Natural killer cell (primary cell): ENCODE results near the gene SIPA1L3. TPM values are rescaled to one million over a fixed set of nuclear protein-coding genes. Genes with fewer than 3 reads are reported as not detected.

Experiments used
- ATAC-seq, 3 donors: fragments of 150-1000 bp in 2 of 3; fragments of 200-7000 bp in 1 of 3; cut with Tn5 transposase; 1 replicate in 1 of 3; 2 replicates in 2 of 3; pipeline ENCODE4 v1.10.0; 2021; ENCODE audit warnings: mild to moderate bottlenecking in 2 of 3, moderate library complexity in 2 of 3
- DNase-seq, 2 donors: peaks; one replicate each; pipeline versions ENCODE4 v3.0.0 to v3.0.0-alpha.2; 2013 to 2021; ENCODE audit warnings: mixed read lengths in 1 of 2
- H3K27ac ChIP-seq: one replicate; pipeline ENCODE4 v1.5.1; 2013; ENCODE audit warnings: mild to moderate bottlenecking, low read length
- H3K27me3 ChIP-seq: one replicate; pipeline ENCODE4 v1.6.1; 2013; ENCODE audit warnings: low read length; ENCODE audit not compliant: control insufficient read depth, insufficient read depth
- H3K36me3 ChIP-seq: one replicate; pipeline ENCODE4 v1.6.1; 2013; ENCODE audit warnings: low read length; ENCODE audit not compliant: control insufficient read depth, insufficient read depth
- H3K4me1 ChIP-seq: one replicate; pipeline ENCODE4 v1.6.1; 2013; ENCODE audit warnings: low read length; ENCODE audit not compliant: control insufficient read depth, insufficient read depth
- H3K4me3 ChIP-seq: one replicate; pipeline ENCODE4 v1.5.1; 2013; ENCODE audit warnings: low read length
- H3K9me3 ChIP-seq: one replicate; pipeline ENCODE4 v1.6.1; 2013; ENCODE audit warnings: low read length; ENCODE audit not compliant: control insufficient read depth, insufficient read depth
- H3K27ac Mint-ChIP-seq, 2 donors: one replicate each; pipeline ENCODE4 v1.8.0; 2022; ENCODE audit warnings: mild to moderate bottlenecking in 2 of 2, mixed read lengths in 2 of 2, moderate library complexity in 1 of 2
- H3K27me3 Mint-ChIP-seq, 2 donors: one replicate each; pipeline ENCODE4 v1.8.0; 2022; ENCODE audit warnings: low read depth in 2 of 2, mixed read lengths in 2 of 2
- H3K36me3 Mint-ChIP-seq: one replicate; pipeline ENCODE4 v1.8.0; 2022; ENCODE audit warnings: mixed read lengths
- H3K4me1 Mint-ChIP-seq, 2 donors: one replicate each; pipeline ENCODE4 v1.8.0; 2022; ENCODE audit warnings: mixed read lengths in 2 of 2
- H3K4me3 Mint-ChIP-seq: one replicate; pipeline ENCODE4 v1.8.0; 2022; ENCODE audit warnings: mild to moderate bottlenecking, moderate library complexity, mixed read lengths
- H3K9me3 Mint-ChIP-seq, 2 donors: one replicate each; pipeline ENCODE4 v1.8.0; 2022; ENCODE audit warnings: mixed read lengths in 2 of 2
- CTCF ChIP-seq: fragments of 200-600 bp; IDR thresholded peaks from one replicate; pipeline ENCODE4 v1.8.0; 2022; ENCODE audit warnings: antibody characterized with exemption
- WGBS: methylation state at CpG from one replicate; pipeline ENCODE4 v1.1.7; 2013; ENCODE audit warnings: missing lambda C conversion rate; ENCODE audit not compliant: insufficient coverage; 5-methylcytosine and 5-hydroxymethylcytosine counted together
- intact Hi-C: fragments of 100-400 bp; cut with micrococcal nuclease; formaldehyde crosslinking; loops from one replicate; pipeline ENCODE4 v1.14.2; 2022
- total RNA-seq, 4 donors: library from RNA; stranded (reverse); fragments of 120-200 nt in 1 of 4; gene quantifications; one replicate each; pipeline versions ENCODE4 v1.2.3 to v1.2.4, GENCODE V29; 2013 to 2022

SIPA1L3 gene
- total RNA-seq, 3 donors from 2014 or later (not counting 1 experiment from before 2014, with no cell fraction given): 34.4 to 35.8 (median 35.4) TPM

- DNase-seq (no peak), ATAC-seq (no peak)
- no peaks in the 10 kb centered on the region for H3K9me3 Mint-ChIP-seq
- TF ChIP-seq CTCF: no peak
- no peak overlapping the region for H3K27ac ChIP-seq
- H3K4me1 ChIP-seq: peaks cover 10% of the 10 kb centered on the region
- no peaks in the 10 kb centered on the region for H3K36me3 ChIP-seq
- intact Hi-C loops: no loop called here
- 65% methylated on average over 13 of the region's 13 CpGs for WGBS
- peak overlapping the region in 1 of 2 donors; percentile 30 for H3K27ac Mint-ChIP-seq
- H3K4me1 Mint-ChIP-seq: peaks cover 24 to 31% of the 10 kb centered on the region in 2 donors
- no peaks in the 10 kb centered on the region for H3K9me3 ChIP-seq
- H3K4me3 Mint-ChIP-seq: no peak overlapping the region
- no peaks in the 10 kb centered on the region for H3K36me3 Mint-ChIP-seq
- no peaks in the 10 kb centered on the region for H3K27me3 ChIP-seq
- H3K27me3 Mint-ChIP-seq: no peaks in the 10 kb centered on the region
- no peak overlapping the region for H3K4me3 ChIP-seq
These were observed 116.0 kb downstream of the SIPA1L3 start for GRCh38 chr19:38022791-38023670.

GRCh38 chr19:38023671-38024541 lies 116.9 kb downstream of the SIPA1L3 start:
- H3K36me3 ChIP-seq: no peaks in the 10 kb centered on the region
- no peak overlapping the region for H3K4me3 Mint-ChIP-seq
- H3K27me3 Mint-ChIP-seq: no peaks in the 10 kb centered on the region
- peaks cover 10% of the 10 kb centered on the region for H3K4me1 ChIP-seq
- ATAC-seq (no peak), DNase-seq (no peak)
- intact Hi-C loops: no loop called here
- H3K9me3 Mint-ChIP-seq: no peaks in the 10 kb centered on the region
- WGBS: 80% methylated on average over 12 of the region's 12 CpGs
- H3K27me3 ChIP-seq: no peaks in the 10 kb centered on the region
- no peaks in the 10 kb centered on the region for H3K36me3 Mint-ChIP-seq
- TF ChIP-seq CTCF: no peak
- H3K27ac Mint-ChIP-seq: peak overlapping the region in 1 of 2 donors; percentile 30
- no peak overlapping the region for H3K4me3 ChIP-seq
- peaks cover 20 to 25% of the 10 kb centered on the region in 2 donors for H3K4me1 Mint-ChIP-seq
- H3K9me3 ChIP-seq: no peaks in the 10 kb centered on the region
- no peak overlapping the region for H3K27ac ChIP-seq

GRCh38 chr19:38024992-38025908 lies 118.2 kb downstream of the SIPA1L3 start:
- 72% methylated on average over 19 of the region's 22 CpGs for WGBS
- TF ChIP-seq CTCF: no peak
- no peaks in the 10 kb centered on the region for H3K27me3 ChIP-seq
- intact Hi-C loops: no loop called here
- no peak overlapping the region for H3K4me3 Mint-ChIP-seq
- peaks cover 16 to 18% of the 10 kb centered on the region in 2 donors for H3K4me1 Mint-ChIP-seq
- no peaks in the 10 kb centered on the region for H3K36me3 Mint-ChIP-seq
- no peak for ATAC-seq
- no peak overlapping the region for H3K27ac ChIP-seq
- no peaks in the 10 kb centered on the region for H3K9me3 Mint-ChIP-seq
- H3K36me3 ChIP-seq: no peaks in the 10 kb centered on the region
- H3K4me1 ChIP-seq: peaks cover 9% of the 10 kb centered on the region
- no peak overlapping the region for H3K27ac Mint-ChIP-seq
- no peaks in the 10 kb centered on the region for H3K27me3 Mint-ChIP-seq
- H3K4me3 ChIP-seq: no peak overlapping the region
- H3K9me3 ChIP-seq: no peaks in the 10 kb centered on the region
- no peak for DNase-seq
